Measurements from ENCODE around the gene SPATA31E1. TPM values are rescaled to one million over a fixed set of nuclear protein-coding genes. Genes with fewer than 3 reads are reported as not detected.

The SPATA31E1 gene
- total and polyA plus RNA-seq, 10 donors = not detected

GRCh38 chr9:87890837-87891236, 8.2 kb downstream of the SPATA31E1 start:
- WGBS, 5 donors = 82 to 88% (median 87%) methylated on average over 10 of the region's 10 CpGs
- Histone ChIP-seq H3K4me1 (no peaks in the 10 kb centered on the region), H3K36me3 (no peaks in the 10 kb centered on the region), H3K9me3 (peaks cover 0 to 7% (median 0%) of the 10 kb centered on the region in 8 donors), H3K27me3 (replicated peaks in 1 of 7) (peaks cover 0 to 13% (median 0%) of the 10 kb centered on the region in 7 donors), H3K4me3 (no peak overlapping the region), H3K27ac (no peak overlapping the region)
- intact Hi-C loops (cut with DNase I; ENCODE audit: low total_unique reads) = no loop called here
- DNase-seq = no peak
- TF ChIP-seq, protein P1, sequence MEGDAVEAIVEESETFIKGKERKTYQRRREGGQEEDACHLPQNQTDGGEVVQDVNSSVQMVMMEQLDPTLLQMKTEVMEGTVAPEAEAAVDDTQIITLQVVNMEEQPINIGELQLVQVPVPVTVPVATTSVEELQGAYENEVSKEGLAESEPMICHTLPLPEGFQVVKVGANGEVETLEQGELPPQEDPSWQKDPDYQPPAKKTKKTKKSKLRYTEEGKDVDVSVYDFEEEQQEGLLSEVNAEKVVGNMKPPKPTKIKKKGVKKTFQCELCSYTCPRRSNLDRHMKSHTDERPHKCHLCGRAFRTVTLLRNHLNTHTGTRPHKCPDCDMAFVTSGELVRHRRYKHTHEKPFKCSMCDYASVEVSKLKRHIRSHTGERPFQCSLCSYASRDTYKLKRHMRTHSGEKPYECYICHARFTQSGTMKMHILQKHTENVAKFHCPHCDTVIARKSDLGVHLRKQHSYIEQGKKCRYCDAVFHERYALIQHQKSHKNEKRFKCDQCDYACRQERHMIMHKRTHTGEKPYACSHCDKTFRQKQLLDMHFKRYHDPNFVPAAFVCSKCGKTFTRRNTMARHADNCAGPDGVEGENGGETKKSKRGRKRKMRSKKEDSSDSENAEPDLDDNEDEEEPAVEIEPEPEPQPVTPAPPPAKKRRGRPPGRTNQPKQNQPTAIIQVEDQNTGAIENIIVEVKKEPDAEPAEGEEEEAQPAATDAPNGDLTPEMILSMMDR (IDR thresholded peaks at IDR 0.05 in 8 of 11, conservative IDR thresholded peaks at IDR 0.05 in 3 of 11) = no peak
- TF ChIP-seq POLR2AphosphoS5 (IDR thresholded peaks at IDR 0.05) = no peak
- no peak for TF ChIP-seq POLR2A (IDR thresholded peaks at IDR 0.05)

GRCh38 chr9:87891754-87892153, 9.1 kb downstream of the SPATA31E1 start:
- WGBS, 5 donors = 91 to 96% (median 94%) methylated on average over 6 of the region's 6 CpGs
- H3K36me3 ChIP-seq = no peaks in the 10 kb centered on the region
- TF ChIP-seq POLR2A (IDR thresholded peaks at IDR 0.05) (no peak), POLR2AphosphoS5 (IDR thresholded peaks at IDR 0.05) (no peak)
- TF ChIP-seq, protein P1 (IDR thresholded peaks at IDR 0.05 in 8 of 11, conservative IDR thresholded peaks at IDR 0.05 in 3 of 11) = no peak
- H3K27ac ChIP-seq = no peak overlapping the region
- H3K4me1 ChIP-seq = no peaks in the 10 kb centered on the region
- no peak overlapping the region for H3K4me3 ChIP-seq
- peaks cover 0 to 7% (median 0%) of the 10 kb centered on the region in 8 donors for H3K9me3 ChIP-seq
- intact Hi-C loops (cut with DNase I; ENCODE audit: low total_unique reads) = no loop called here
- no peak for DNase-seq
- peaks cover 0 to 10% (median 0%) of the 10 kb centered on the region in 7 donors for H3K27me3 ChIP-seq (replicated peaks in 1 of 7)

GRCh38 chr9:87892956-87893355, 10.3 kb downstream of the SPATA31E1 start:
- Histone ChIP-seq H3K36me3 (no peaks in the 10 kb centered on the region), H3K27me3 (replicated peaks in 1 of 7) (peaks cover 0 to 14% (median 0%) of the 10 kb centered on the region in 7 donors), H3K27ac (no peak overlapping the region), H3K9me3 (peaks cover 0 to 17% (median 4%) of the 10 kb centered on the region in 8 donors), H3K4me3 (no peak overlapping the region), H3K4me1 (no peaks in the 10 kb centered on the region)
- intact Hi-C loops (cut with DNase I; ENCODE audit: low total_unique reads) = no loop called here
- 84 to 92% (median 89%) methylated on average over 4 of the region's 4 CpGs for WGBS, 5 donors
- DNase-seq = no peak
- no peak for TF ChIP-seq POLR2A (IDR thresholded peaks at IDR 0.05)
- TF ChIP-seq, protein P1 (IDR thresholded peaks at IDR 0.05 in 8 of 11, conservative IDR thresholded peaks at IDR 0.05 in 3 of 11) = no peak
- no peak for TF ChIP-seq POLR2AphosphoS5 (IDR thresholded peaks at IDR 0.05)

DNA sequence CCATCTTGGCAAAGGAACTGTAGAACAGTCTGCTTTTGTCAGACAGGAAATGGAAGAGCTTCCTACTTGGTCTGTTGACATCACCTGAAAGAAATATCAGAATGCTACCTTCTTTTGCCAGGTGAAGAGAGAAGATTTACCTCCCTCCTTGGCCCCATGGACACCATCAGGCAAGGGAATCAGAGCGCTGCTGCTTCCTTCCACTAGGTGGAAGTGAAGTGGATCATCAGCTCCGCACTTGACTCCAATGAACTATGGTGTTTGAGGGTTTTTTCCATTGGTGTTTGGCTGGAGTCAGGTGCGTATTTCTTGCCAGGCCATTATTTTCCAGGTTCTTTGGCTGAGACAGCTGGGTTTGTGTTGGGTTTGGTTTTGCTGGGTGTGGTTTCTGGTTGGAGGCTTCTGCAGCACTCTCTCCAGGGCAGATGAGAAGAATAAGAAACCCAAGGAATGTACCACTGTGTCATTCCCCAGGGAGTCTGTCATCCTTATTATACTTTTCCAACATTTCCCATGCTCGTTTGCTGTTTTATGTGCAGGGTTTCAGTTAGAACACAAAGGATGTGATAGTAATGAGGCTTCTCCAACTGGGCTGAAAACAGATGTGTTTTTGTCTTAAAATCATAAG, 12.4 kb downstream of the SPATA31E1 start:
- WGBS, 5 donors = 72 to 83% (median 77%) methylated on average over 4 of the region's 4 CpGs
- H3K27me3 ChIP-seq (replicated peaks in 1 of 7) = peaks cover 0 to 14% (median 0%) of the 10 kb centered on the region in 7 donors
- TF ChIP-seq POLR2AphosphoS5 (IDR thresholded peaks at IDR 0.05) (no peak), POLR2A (IDR thresholded peaks at IDR 0.05) (no peak)
- TF ChIP-seq, protein P1 (IDR thresholded peaks at IDR 0.05 in 8 of 11, conservative IDR thresholded peaks at IDR 0.05 in 3 of 11) = no peak
- H3K4me3 ChIP-seq = no peak overlapping the region
- H3K9me3 ChIP-seq = peaks cover 0 to 18% (median 4%) of the 10 kb centered on the region in 8 donors
- no peaks in the 10 kb centered on the region for H3K4me1 ChIP-seq
- H3K36me3 ChIP-seq = no peaks in the 10 kb centered on the region
- no peak for DNase-seq
- intact Hi-C loops (cut with DNase I; ENCODE audit: low total_unique reads) = no loop called here
- H3K27ac ChIP-seq = no peak overlapping the region

Data from spleen (tissue), 11 donors.